Neuronal stem cell (in vitro differentiated cells): ENCODE data around the gene SELENOV.
A peak's percentile ranks its signal among the peaks of the same experiment; 100 is the strongest.

Source experiments
- DNase-seq: peaks from one replicate; pipeline ENCODE4 v3.0.0-alpha.2; 2013; ENCODE audit warnings: low spot score
- H2AFZ ChIP-seq: one replicate; pipeline ENCODE4 v1.6.1; 2013; ENCODE audit warnings: mild to moderate bottlenecking, low read length, inconsistent platforms
- H2AK5ac ChIP-seq: 2 replicates; pipeline ENCODE4 v1.6.1; 2013; ENCODE audit warnings: low read depth, mild to moderate bottlenecking, inconsistent platforms, low read length, moderate library complexity, mixed read lengths
- H2BK120ac ChIP-seq: 2 replicates; pipeline ENCODE4 v1.6.1; 2013; ENCODE audit warnings: low read depth, mild to moderate bottlenecking, inconsistent platforms, low read length, moderate library complexity, mixed read lengths
- H2BK12ac ChIP-seq: one replicate; pipeline ENCODE4 v1.6.1; 2013; ENCODE audit warnings: low read length, inconsistent platforms
- H2BK15ac ChIP-seq: 2 replicates; pipeline ENCODE4 v1.6.1; 2013; ENCODE audit warnings: mild to moderate bottlenecking, low read length, inconsistent platforms, mixed read lengths
- H2BK5ac ChIP-seq: one replicate; pipeline ENCODE4 v1.6.1; 2013; ENCODE audit warnings: inconsistent platforms, mild to moderate bottlenecking, low read length, moderate library complexity
- H3K14ac ChIP-seq: one replicate; pipeline ENCODE4 v1.6.1; 2013; ENCODE audit warnings: low read length, inconsistent platforms
- H3K18ac ChIP-seq: 2 replicates; pipeline ENCODE4 v1.6.1; 2013; ENCODE audit warnings: low read length, inconsistent platforms
- H3K23ac ChIP-seq: 2 replicates; pipeline ENCODE4 v1.6.1; 2013; ENCODE audit warnings: low read depth, mild to moderate bottlenecking, mixed read lengths, low read length, inconsistent platforms; ENCODE audit not compliant: poor library complexity
- H3K27ac ChIP-seq: replicated peaks from 3 replicates; pipeline ENCODE4 v1.5.1; 2013; ENCODE audit warnings: low read length, inconsistent platforms
- H3K27me3 ChIP-seq, 3 experiments: 2 replicates each; pipeline ENCODE4 v1.6.1; 2013; ENCODE audit warnings: low read length in 3 of 3, mild to moderate bottlenecking in 2 of 3, inconsistent platforms in 1 of 3, low read depth in 1 of 3, mixed read lengths in 1 of 3, moderate library complexity in 1 of 3; ENCODE audit not compliant: control insufficient read depth in 3 of 3, insufficient read depth in 3 of 3
- H3K36me3 ChIP-seq, 2 donors: replicated peaks in 1 of 2; 2 replicates each; pipeline ENCODE4 v1.6.1; 2013; ENCODE audit warnings: low read length in 2 of 2; ENCODE audit not compliant: control insufficient read depth in 2 of 2, insufficient read depth in 2 of 2
- H3K4ac ChIP-seq: 2 replicates; pipeline ENCODE4 v1.6.1; 2013; ENCODE audit warnings: inconsistent platforms, mild to moderate bottlenecking, low read length, moderate library complexity
- H3K4me1 ChIP-seq, 2 donors: 1 replicate in 1 of 2; 2 replicates in 1 of 2; pipeline ENCODE4 v1.6.1; 2013; ENCODE audit warnings: low read length in 2 of 2, low read depth in 1 of 2; ENCODE audit not compliant: control insufficient read depth in 2 of 2, insufficient read depth in 1 of 2
- H3K4me2 ChIP-seq: one replicate; pipeline ENCODE4 v1.6.1; 2013; ENCODE audit warnings: mild to moderate bottlenecking, low read length, inconsistent platforms; ENCODE audit not compliant: insufficient read depth, poor library complexity, severe bottlenecking
- H3K4me3 ChIP-seq, 2 donors: 2 replicates each; pipeline ENCODE4 v1.5.1; 2013; ENCODE audit warnings: low read length in 2 of 2, mild to moderate bottlenecking in 2 of 2, inconsistent platforms in 1 of 2, moderate library complexity in 1 of 2
- H3K79me1 ChIP-seq: one replicate; pipeline ENCODE4 v1.6.1; 2013; ENCODE audit warnings: low read depth, mild to moderate bottlenecking, inconsistent platforms, low read length, moderate library complexity
- H3K9ac ChIP-seq: one replicate; pipeline ENCODE4 v1.6.1; 2013; ENCODE audit warnings: mild to moderate bottlenecking, low read depth, low read length, inconsistent platforms; ENCODE audit not compliant: poor library complexity
- H3K9me3 ChIP-seq, 2 donors: replicated peaks in 1 of 2; 2 replicates each; pipeline versions ENCODE3 to v1.6.1; 2013; ENCODE audit warnings: low read length in 2 of 2, mild to moderate bottlenecking in 2 of 2, inconsistent platforms in 1 of 2, low read depth in 1 of 2, mixed read lengths in 1 of 2, moderate library complexity in 1 of 2; ENCODE audit not compliant: control insufficient read depth in 2 of 2, insufficient read depth in 1 of 2
- H4K8ac ChIP-seq: one replicate; pipeline ENCODE4 v1.6.1; 2013; ENCODE audit warnings: low read depth, mild to moderate bottlenecking, inconsistent platforms, low read length, moderate library complexity
- H4K91ac ChIP-seq: one replicate; pipeline ENCODE4 v1.6.1; 2013; ENCODE audit warnings: low read length, low read depth, mild to moderate bottlenecking, inconsistent platforms; ENCODE audit not compliant: poor library complexity
- WGBS, 2 donors: extraction: QIAGEN DNeasy Blood & Tissue Kit; methylation state at CpG; one replicate each; pipeline ENCODE4 v1.1.7; 2013; ENCODE audit warnings: missing lambda C conversion rate in 2 of 2, mixed read lengths in 1 of 2; ENCODE audit not compliant: insufficient read length in 2 of 2, insufficient replicate concordance in 1 of 2; ENCODE audit errors: extremely low coverage in 2 of 2; 5-methylcytosine and 5-hydroxymethylcytosine counted together

Gene SELENOV

DNA sequence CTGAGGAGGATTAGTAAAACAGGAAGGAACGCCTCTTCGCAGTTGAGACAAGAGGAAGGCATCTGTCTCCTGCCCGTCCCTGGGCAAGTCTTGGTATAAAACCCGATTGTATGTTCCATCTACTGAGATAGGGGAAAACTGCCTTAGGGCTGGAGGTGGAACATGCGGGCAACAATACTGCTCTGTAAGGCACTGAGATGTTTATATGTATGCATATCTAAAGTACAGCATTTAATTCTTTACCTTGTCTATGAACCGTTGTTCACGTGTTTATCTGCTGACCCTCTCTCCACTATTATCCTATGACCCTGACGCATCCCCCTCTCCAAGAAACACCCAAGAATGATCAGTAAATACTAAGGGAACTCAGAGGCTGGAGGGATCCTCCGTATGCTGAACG is 35.0 kb upstream of the SELENOV start:
- H2BK15ac ChIP-seq: no peak overlapping the region
- no peaks in the 10 kb centered on the region for H3K9me3 ChIP-seq
- no peak overlapping the region for H2AK5ac ChIP-seq
- H3K27ac ChIP-seq: no peak overlapping the region
- H2BK120ac ChIP-seq: no peak overlapping the region
- H3K27me3 ChIP-seq: no peaks in the 10 kb centered on the region
- H3K4me3 ChIP-seq: peak overlapping the region in 1 of 2 donors; percentile 100
- H3K18ac ChIP-seq: no peak overlapping the region
- no peak overlapping the region for H3K23ac ChIP-seq
- no peak overlapping the region for H4K91ac ChIP-seq
- H3K9ac ChIP-seq: no peak overlapping the region
- no peak for DNase-seq
- no peak overlapping the region for H2BK12ac ChIP-seq
- peaks cover 23 to 43% of the 10 kb centered on the region in 2 donors for H3K36me3 ChIP-seq
- peak overlapping the region; percentile 96 for H2AFZ ChIP-seq
- no peak overlapping the region for H4K8ac ChIP-seq
- H3K4me2 ChIP-seq: no peak overlapping the region
- H3K14ac ChIP-seq: no peak overlapping the region
- no CpG with 5 or more reads among the region's 10 CpGs for WGBS, 2 donors
- no peak overlapping the region for H2BK5ac ChIP-seq
- peaks cover 10 to 12% of the 10 kb centered on the region in 2 donors for H3K4me1 ChIP-seq
- no peak overlapping the region for H3K4ac ChIP-seq
- H3K79me1 ChIP-seq: peaks cover 10% of the 10 kb centered on the region

DNA sequence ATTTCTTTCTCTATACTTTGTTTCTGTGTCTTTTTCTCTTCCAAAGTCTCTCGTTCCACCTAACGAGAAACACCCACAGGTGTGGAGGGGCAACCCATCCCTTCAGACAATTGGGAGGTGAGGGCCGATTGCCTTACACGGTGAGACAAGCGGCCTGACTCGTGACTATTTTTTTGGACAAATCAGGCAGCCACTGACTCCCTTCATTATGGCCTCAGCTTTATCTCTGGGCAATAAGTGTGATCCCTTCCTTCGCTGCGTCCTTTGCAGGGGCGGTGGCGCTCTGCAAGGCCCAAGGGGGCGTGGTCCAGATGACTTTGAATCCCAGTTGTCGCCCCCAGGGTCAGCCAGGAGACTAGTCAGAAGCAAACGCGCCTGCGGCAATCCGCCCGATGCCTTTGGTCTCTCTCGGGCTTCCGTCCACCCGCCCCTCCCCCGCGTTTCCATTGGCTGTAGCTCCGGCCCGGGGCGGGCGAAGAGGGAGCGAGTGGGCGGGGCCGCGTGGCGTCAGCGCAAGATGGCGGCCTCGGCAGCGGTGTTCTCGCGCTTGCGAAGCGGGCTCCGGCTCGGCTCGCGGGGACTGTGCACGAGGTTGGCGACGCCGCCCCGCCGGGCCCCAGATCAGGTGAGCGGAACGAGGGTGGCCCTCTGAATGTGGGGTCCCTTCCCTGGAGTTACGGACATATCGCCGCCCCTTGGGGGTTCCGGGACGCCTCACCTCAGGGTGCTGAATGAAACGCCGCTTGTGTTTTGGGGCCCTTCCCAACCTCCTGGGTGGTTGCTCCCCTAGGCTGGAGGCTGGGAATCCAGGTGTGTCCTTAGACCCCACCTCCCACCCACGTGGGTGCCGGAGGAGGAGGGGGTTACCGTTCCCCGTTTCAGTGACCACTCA is 34.4 kb upstream of the SELENOV start, which contains the start of gene TIMM50:
Gene TIMM50, plus strand, starts transcription at position 502 of the 892 bp plus-strand sequence. Its CDS starts 16 bp downstream, at position 518.
- H3K4me1 ChIP-seq: peaks cover 10 to 12% of the 10 kb centered on the region in 2 donors
- peak within 1 kb of the TSS; percentile 90 for H3K4ac ChIP-seq
- peak; percentile 95 for DNase-seq
- peak within 1 kb of the TSS; percentile 75 for H2BK15ac ChIP-seq
- WGBS, 2 donors: no CpG with 5 or more reads among the region's 62 CpGs
- H2AK5ac ChIP-seq: peak within 1 kb of the TSS; percentile 90
- no peaks in the 10 kb centered on the region for H3K9me3 ChIP-seq
- peak within 1 kb of the TSS; percentile 96 for H3K9ac ChIP-seq
- H2BK5ac ChIP-seq: peak within 1 kb of the TSS; percentile 87
- peak within 1 kb of the TSS; percentile 75 for H3K4me2 ChIP-seq
- H4K91ac ChIP-seq: peak within 1 kb of the TSS; percentile 43
- peak within 1 kb of the TSS; percentile 96 for H2AFZ ChIP-seq
- H3K23ac ChIP-seq: peak within 1 kb of the TSS; percentile 65
- H3K27ac ChIP-seq: no peak within 1 kb of the TSS
- no peak within 1 kb of the TSS for H2BK12ac ChIP-seq
- H4K8ac ChIP-seq: no peak within 1 kb of the TSS
- peak within 1 kb of the TSS; percentile 95 for H3K18ac ChIP-seq
- no peak within 1 kb of the TSS for H2BK120ac ChIP-seq
- no peaks in the 10 kb centered on the region for H3K27me3 ChIP-seq
- H3K4me3 ChIP-seq: peak within 1 kb of the TSS; percentile 97 to 100
- peaks cover 19 to 43% of the 10 kb centered on the region in 2 donors for H3K36me3 ChIP-seq
- H3K14ac ChIP-seq: peak within 1 kb of the TSS; percentile 94
- peaks cover 11% of the 10 kb centered on the region for H3K79me1 ChIP-seq

DNA sequence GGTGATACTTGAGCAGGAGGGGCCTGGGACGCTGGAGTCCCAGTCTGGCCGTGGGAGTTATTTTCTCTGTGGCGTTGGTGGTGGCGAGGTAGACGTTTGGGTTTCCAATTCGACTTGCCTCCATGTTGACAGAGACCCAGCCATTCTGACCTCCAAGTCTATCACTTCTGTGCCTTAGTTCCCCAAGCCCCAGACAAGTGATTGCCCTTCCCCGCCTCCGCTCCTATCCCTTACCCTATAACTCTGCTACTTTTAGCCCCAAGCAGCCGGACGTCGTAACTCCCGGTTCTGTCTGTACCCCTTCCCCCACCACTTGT is 33.8 kb upstream of the SELENOV start:
- H2BK15ac ChIP-seq: peak overlapping the region; percentile 75
- no peak overlapping the region for H2BK12ac ChIP-seq
- H3K4ac ChIP-seq: peak overlapping the region; percentile 90
- peak overlapping the region; percentile 95 for H3K18ac ChIP-seq
- H2BK5ac ChIP-seq: peak overlapping the region; percentile 87
- no CpG with 5 or more reads among the region's 12 CpGs for WGBS, 2 donors
- H3K79me1 ChIP-seq: peaks cover 13% of the 10 kb centered on the region
- peaks cover 19 to 43% of the 10 kb centered on the region in 2 donors for H3K36me3 ChIP-seq
- peak overlapping the region; percentile 43 for H4K91ac ChIP-seq
- H3K9ac ChIP-seq: peak overlapping the region; percentile 96
- no peak for DNase-seq
- H4K8ac ChIP-seq: no peak overlapping the region
- no peak overlapping the region for H3K27ac ChIP-seq
- no peaks in the 10 kb centered on the region for H3K9me3 ChIP-seq
- H3K23ac ChIP-seq: peak overlapping the region; percentile 58
- H2BK120ac ChIP-seq: no peak overlapping the region
- peak overlapping the region; percentile 75 for H3K4me2 ChIP-seq
- H3K14ac ChIP-seq: peak overlapping the region; percentile 94
- peaks cover 10 to 12% of the 10 kb centered on the region in 2 donors for H3K4me1 ChIP-seq
- H2AFZ ChIP-seq: peak overlapping the region; percentile 96
- peak overlapping the region; percentile 97 to 100 for H3K4me3 ChIP-seq
- H3K27me3 ChIP-seq: no peaks in the 10 kb centered on the region
- H2AK5ac ChIP-seq: peak overlapping the region; percentile 90

DNA sequence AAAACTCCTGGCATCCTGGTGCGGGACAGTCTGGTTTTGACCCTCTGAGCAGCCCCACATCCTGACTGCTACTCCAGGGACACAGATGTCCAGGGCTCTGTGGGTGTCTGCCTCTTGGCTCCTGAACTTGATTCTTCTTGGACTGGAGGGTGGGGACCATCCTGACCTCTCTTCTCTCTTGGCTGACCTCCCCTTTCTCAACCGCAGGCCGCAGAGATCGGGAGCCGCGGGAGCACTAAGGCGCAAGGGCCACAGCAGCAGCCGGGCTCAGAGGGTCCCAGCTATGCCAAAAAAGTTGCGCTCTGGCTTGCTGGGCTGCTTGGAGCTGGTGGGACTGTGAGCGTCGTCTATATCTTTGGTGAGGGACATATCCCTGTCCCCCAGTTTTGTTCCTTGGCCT is 33.3 kb upstream of the SELENOV start:
- Histone ChIP-seq H3K14ac (no peak overlapping the region), H3K27ac (no peak overlapping the region), H4K91ac (no peak overlapping the region), H3K4me3 (peak overlapping the region; percentile 97 to 100), H3K4me1 (peaks cover 10 to 12% of the 10 kb centered on the region in 2 donors), H2BK120ac (no peak overlapping the region), H3K27me3 (no peaks in the 10 kb centered on the region), H3K9ac (no peak overlapping the region), H3K18ac (no peak overlapping the region), H3K9me3 (no peaks in the 10 kb centered on the region), H2BK12ac (no peak overlapping the region), H4K8ac (no peak overlapping the region), H2AK5ac (no peak overlapping the region), H3K4me2 (peak overlapping the region; percentile 75), H3K23ac (peak overlapping the region; percentile 65), H2BK5ac (no peak overlapping the region), H2BK15ac (no peak overlapping the region), H2AFZ (no peak overlapping the region), H3K79me1 (peaks cover 13% of the 10 kb centered on the region), H3K36me3 (peaks cover 18 to 43% of the 10 kb centered on the region in 2 donors), H3K4ac (no peak overlapping the region)
- no peak for DNase-seq
- WGBS, 2 donors: no CpG with 5 or more reads among the region's 11 CpGs
